ENCODE data around the gene CALML6.

CALML6 gene

GRCh38 chr1:1921901-1922701 is 7.0 kb downstream of the CALML6 start:
- Histone ChIP-seq H3K4me3 (ENCODE audit: low read depth, low read length) (no peak overlapping the region), H3K9me3 (no peaks in the 10 kb centered on the region), H3K27me3 (no peaks in the 10 kb centered on the region), H3K36me3 (no peaks in the 10 kb centered on the region), H3K4me1 (no peaks in the 10 kb centered on the region)
- no peak for DNase-seq
- no peak for TF ChIP-seq CTCF (IDR thresholded peaks at IDR 0.05; ENCODE audit: low read depth, low read length)

GRCh38 chr1:1922702-1922955 is 7.6 kb downstream of the CALML6 start:
- Histone ChIP-seq H3K4me3 (ENCODE audit: low read depth, low read length) (no peak overlapping the region), H3K27me3 (no peaks in the 10 kb centered on the region), H3K9me3 (no peaks in the 10 kb centered on the region), H3K36me3 (no peaks in the 10 kb centered on the region), H3K4me1 (no peaks in the 10 kb centered on the region)
- DNase-seq = no peak
- no peak for TF ChIP-seq CTCF (IDR thresholded peaks at IDR 0.05; ENCODE audit: low read depth, low read length)

- H3K9me3 ChIP-seq = no peaks in the 10 kb centered on the region
- no peaks in the 10 kb centered on the region for H3K27me3 ChIP-seq
- TF ChIP-seq CTCF (IDR thresholded peaks at IDR 0.05; ENCODE audit: low read depth, low read length) = no peak
- DNase-seq = no peak
- H3K36me3 ChIP-seq = no peaks in the 10 kb centered on the region
- no peaks in the 10 kb centered on the region for H3K4me1 ChIP-seq
- H3K4me3 ChIP-seq (ENCODE audit: low read depth, low read length) = no peak overlapping the region
Measured at GRCh38 chr1:1922956-1923833, 8.1 kb downstream of the CALML6 start.

- TF ChIP-seq CTCF (IDR thresholded peaks at IDR 0.05; ENCODE audit: low read depth, low read length) = no peak
- Histone ChIP-seq H3K4me1 (no peaks in the 10 kb centered on the region), H3K36me3 (no peaks in the 10 kb centered on the region)
Measured at GRCh38 chr1:1924386-1924785, 9.3 kb downstream of the CALML6 start.

DNA sequence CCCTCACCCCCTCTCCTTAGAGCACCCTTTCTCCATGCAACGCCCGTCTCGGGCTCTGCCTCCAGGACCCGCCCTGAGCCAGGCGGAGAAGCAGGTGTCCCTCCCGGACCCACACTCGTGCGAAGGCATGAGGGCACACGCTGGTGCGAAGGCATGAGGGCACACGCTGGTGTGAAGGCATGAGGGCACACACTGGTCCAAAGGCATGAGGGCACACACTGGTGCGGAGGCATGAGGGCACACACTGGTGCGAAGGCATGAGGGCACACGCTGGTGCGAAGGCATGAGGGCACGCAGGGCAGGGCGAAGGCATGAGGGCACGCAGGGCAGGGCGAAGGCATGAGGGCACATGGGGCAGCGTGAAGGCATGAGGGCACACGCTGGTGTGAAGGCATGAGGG is 9.8 kb downstream of the CALML6 start:
- H3K36me3 ChIP-seq = no peaks in the 10 kb centered on the region
- no peaks in the 10 kb centered on the region for H3K27me3 ChIP-seq
- no peak overlapping the region for H3K4me3 ChIP-seq (ENCODE audit: low read depth, low read length)
- H3K4me1 ChIP-seq = no peaks in the 10 kb centered on the region
- DNase-seq = no peak
- no peak for TF ChIP-seq CTCF (IDR thresholded peaks at IDR 0.05; ENCODE audit: low read depth, low read length)
- H3K9me3 ChIP-seq = no peaks in the 10 kb centered on the region

More at GRCh38 chr1:1924386-1924785, 9.3 kb downstream of the CALML6 start:
- Histone ChIP-seq H3K27me3 (no peaks in the 10 kb centered on the region), H3K9me3 (no peaks in the 10 kb centered on the region), H3K4me3 (ENCODE audit: low read depth, low read length) (no peak overlapping the region)
- no peak for DNase-seq
